Measurements from ENCODE around the gene CEP41. TPM values are rescaled to one million over a fixed set of nuclear protein-coding genes. Genes with fewer than 3 reads are reported as not detected.
"Not testable (repeated sequence)": the region's sequence is repeated elsewhere in the genome, so short reads cannot be mapped to it uniquely, and the experiment has no call there.

Gene CEP41
- total RNA-seq, 1 donor from 2014 or later = 29.3 TPM

DNA sequence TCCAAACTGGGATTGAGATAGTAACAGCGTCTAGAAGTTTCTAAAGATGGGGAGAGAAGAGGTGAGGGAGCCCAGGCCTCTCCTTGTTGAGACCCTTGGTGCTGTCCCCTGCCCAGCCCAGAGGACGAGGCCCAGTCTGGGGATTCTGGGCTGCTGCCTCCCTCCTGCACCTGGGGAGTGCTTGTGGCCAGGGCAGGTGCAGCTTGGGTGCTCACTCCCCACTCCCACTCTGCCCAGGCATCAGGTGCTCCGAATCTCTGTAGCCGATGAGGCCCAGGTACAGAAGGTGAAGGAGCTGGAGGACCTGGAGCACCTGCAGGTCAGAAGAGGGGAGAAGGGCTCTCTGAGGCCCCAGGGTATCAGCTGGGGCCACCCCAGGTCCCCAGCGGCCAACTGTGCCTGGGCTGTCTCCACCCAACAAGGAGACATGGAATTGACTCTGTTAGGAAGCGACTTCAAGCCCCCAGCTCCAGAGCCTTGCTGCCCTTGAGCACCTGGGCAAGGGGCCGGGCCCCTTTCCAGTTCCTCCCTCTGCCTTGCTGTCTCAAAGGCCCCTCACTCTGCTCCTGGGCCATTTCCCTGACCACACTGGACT is 59.9 kb downstream of the CEP41 start:
- H3K27ac Mint-ChIP-seq (ENCODE audit: unreplicated experiment) = no peak overlapping the region
- peaks cover 4% of the 10 kb centered on the region for H3K36me3 Mint-ChIP-seq (ENCODE audit: low read depth)

DNA sequence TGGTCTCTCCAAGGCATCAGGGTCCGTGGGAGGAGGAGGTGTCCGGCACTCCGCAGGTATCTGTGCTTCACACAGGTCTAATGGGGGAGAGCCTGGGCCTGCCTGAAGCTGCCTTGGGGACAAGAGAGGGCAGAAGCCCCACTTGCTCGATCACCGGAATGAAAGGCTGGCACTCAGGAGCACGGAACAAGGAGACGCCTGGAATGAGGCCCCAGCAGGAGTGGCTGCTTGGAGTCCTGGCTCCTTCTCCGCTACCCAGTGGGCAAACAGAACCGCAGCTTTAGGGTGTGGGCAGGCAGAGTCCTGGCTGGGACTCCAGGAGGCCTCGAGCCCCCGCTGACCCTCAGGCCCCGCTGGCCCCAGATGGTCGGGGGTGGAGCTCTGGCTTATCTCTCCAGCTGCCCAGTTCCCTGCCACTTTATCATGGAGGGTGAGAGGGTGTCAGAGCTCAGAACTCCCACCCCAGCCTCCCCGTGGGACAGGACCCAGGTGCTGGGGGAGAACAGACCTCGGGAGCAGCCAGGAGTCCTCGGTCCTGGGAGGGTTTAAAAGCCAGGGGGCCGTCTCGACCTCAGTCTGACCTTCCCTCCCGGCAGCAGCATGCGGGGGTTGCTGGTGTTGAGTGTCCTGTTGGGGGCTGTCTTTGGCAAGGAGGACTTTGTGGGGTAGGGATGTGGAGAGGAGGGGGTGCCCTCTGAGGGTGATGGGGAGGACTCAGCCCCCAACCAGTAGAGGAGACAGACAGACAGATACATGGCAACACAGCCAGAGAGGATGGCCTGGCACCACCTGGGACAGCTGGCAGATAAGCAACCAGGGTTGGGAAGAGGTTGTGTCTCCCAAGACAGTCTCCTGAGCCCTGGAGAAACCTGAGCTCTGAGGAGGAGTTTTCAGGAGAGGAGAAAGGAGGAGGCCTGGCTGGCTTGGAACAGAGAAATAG is 60.6 kb downstream of the CEP41 start, which contains the start of gene CPA1:
Gene CPA1 (plus strand): TSS at position 574 of the 940 bp plus-strand sequence. CDS start 27 bp downstream, at position 601.
- no peak for DNase-seq (ENCODE audit: low read depth, low spot score)
- H3K27me3 Mint-ChIP-seq (ENCODE audit: low read depth) = no peaks in the 10 kb centered on the region
- TF ChIP-seq, protein P1, sequence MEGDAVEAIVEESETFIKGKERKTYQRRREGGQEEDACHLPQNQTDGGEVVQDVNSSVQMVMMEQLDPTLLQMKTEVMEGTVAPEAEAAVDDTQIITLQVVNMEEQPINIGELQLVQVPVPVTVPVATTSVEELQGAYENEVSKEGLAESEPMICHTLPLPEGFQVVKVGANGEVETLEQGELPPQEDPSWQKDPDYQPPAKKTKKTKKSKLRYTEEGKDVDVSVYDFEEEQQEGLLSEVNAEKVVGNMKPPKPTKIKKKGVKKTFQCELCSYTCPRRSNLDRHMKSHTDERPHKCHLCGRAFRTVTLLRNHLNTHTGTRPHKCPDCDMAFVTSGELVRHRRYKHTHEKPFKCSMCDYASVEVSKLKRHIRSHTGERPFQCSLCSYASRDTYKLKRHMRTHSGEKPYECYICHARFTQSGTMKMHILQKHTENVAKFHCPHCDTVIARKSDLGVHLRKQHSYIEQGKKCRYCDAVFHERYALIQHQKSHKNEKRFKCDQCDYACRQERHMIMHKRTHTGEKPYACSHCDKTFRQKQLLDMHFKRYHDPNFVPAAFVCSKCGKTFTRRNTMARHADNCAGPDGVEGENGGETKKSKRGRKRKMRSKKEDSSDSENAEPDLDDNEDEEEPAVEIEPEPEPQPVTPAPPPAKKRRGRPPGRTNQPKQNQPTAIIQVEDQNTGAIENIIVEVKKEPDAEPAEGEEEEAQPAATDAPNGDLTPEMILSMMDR (conservative IDR thresholded peaks at IDR 0.05) = no peak
- H3K9me3 Mint-ChIP-seq = peaks cover 5% of the 10 kb centered on the region
- H3K4me3 Mint-ChIP-seq = no peak within 1 kb of the TSS
- H3K4me1 Mint-ChIP-seq = peaks cover 19% of the 10 kb centered on the region
- H3K36me3 Mint-ChIP-seq (ENCODE audit: low read depth) = peaks cover 4% of the 10 kb centered on the region
- H3K27ac Mint-ChIP-seq (ENCODE audit: unreplicated experiment) = peak within 1 kb of the TSS; percentile 68

More for the DNA sequence above, 59.9 kb downstream of the CEP41 start:
- TF ChIP-seq, protein P1 (conservative IDR thresholded peaks at IDR 0.05) = no peak
- DNase-seq (ENCODE audit: low read depth, low spot score) = no peak
- no peaks in the 10 kb centered on the region for H3K27me3 Mint-ChIP-seq (ENCODE audit: low read depth)
- H3K4me3 Mint-ChIP-seq = no peak overlapping the region
- H3K4me1 Mint-ChIP-seq = peaks cover 19% of the 10 kb centered on the region
- H3K9me3 Mint-ChIP-seq = peaks cover 5% of the 10 kb centered on the region

DNA sequence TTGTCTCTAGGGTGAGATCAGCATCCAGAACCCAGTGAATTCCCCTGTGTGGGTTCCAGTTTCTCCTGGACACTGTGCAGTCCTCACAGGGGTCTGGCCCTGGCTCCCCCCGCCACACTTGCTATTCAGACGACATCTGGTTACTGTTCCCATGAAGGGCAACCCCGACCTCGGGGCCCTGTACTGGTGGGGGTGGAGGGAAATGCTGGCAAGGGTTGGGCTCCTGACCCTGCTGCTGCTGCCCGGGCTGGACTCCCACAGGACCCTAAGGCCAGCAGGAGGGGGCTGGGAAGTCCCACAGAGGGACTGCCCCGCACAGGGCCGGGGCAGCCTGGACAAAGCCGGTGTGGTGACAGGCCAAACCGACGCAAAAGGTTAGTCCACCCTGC is 61.3 kb downstream of the CEP41 start:
- Mint-ChIP-seq H3K27me3 (ENCODE audit: low read depth) (no peaks in the 10 kb centered on the region), H3K4me1 (peaks cover 19% of the 10 kb centered on the region), H3K9me3 (peaks cover 5% of the 10 kb centered on the region), H3K4me3 (no peak overlapping the region), H3K36me3 (ENCODE audit: low read depth) (peaks cover 4% of the 10 kb centered on the region), H3K27ac (ENCODE audit: unreplicated experiment) (no peak overlapping the region)
- no peak for DNase-seq (ENCODE audit: low read depth, low spot score)
- TF ChIP-seq, protein P1 (conservative IDR thresholded peaks at IDR 0.05) = no peak

DNA sequence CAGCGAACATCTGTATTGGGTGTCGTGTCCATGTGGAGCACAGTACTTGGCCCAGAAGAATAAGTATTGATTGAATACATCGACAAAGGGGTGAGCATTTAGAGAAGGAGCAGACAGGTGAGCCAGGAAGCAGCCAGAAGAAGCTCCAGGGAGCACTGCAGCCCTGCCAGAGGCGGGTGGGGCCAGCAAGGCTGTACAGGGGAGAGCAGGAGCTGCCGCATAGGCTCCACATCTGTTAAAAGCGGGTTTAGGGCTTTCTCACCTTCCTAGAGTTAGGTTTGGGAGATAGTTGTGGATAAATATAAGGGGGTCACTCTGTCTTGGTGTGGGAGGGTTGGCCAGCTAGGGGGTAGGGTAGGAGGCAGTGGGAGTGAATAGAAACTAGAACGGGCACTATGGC is 61.8 kb downstream of the CEP41 start:
- Mint-ChIP-seq H3K4me1 (peaks cover 23% of the 10 kb centered on the region), H3K36me3 (ENCODE audit: low read depth) (peaks cover 4% of the 10 kb centered on the region), H3K27me3 (ENCODE audit: low read depth) (no peaks in the 10 kb centered on the region), H3K9me3 (peaks cover 5% of the 10 kb centered on the region), H3K27ac (ENCODE audit: unreplicated experiment) (peak overlapping the region; percentile 73), H3K4me3 (no peak overlapping the region)
- no peak for DNase-seq (ENCODE audit: low read depth, low spot score)
- TF ChIP-seq, protein P1 (conservative IDR thresholded peaks at IDR 0.05) = no peak

DNA sequence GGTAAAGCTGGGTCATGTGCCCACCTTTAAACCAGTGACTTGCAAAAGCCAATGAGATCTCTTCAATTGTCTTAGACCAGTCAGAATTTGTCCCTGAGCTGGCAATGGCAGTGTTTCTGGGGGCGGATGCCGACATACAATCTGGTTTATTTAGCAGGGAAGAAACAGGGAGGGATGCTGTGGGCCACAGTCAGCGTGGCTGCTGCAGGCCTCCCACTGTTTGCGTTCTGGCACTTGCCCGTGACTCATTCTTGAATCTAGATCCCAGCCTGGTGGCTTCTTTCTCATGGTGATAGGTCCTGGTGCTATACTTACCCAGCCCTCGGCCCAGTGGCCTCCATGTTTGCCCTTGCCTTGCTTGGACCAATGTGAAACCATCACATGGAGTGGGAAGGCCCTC is 63.6 kb downstream of the CEP41 start:
- TF ChIP-seq, protein P1 (conservative IDR thresholded peaks at IDR 0.05) = no peak
- DNase-seq (ENCODE audit: low read depth, low spot score) = no peak
- Mint-ChIP-seq H3K4me1 (peaks cover 39% of the 10 kb centered on the region), H3K4me3 (no peak overlapping the region), H3K27me3 (ENCODE audit: low read depth) (no peaks in the 10 kb centered on the region), H3K36me3 (ENCODE audit: low read depth) (peaks cover 4% of the 10 kb centered on the region), H3K9me3 (peaks cover 5% of the 10 kb centered on the region), H3K27ac (ENCODE audit: unreplicated experiment) (no peak overlapping the region)

DNA sequence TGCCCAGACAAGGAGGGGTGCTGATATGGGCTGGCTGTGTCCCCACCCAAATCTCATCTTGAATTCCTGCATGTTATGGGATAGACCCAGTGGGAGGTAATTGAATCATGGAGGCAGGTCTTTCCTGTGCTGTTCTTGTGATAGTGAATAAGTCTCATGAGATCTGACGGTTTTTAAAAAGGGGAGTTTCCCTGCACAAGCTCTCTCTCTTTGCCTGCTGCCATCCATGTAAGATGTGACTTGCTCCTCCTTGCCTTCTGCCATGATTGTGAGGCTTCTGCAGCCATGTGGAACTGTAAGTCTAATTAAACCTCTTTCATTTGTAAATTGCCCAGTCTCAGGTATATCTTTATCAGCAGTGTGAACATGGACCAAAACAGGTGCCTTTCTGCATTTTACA is 64.4 kb downstream of the CEP41 start:
- not testable (repeated sequence) for H3K36me3 Mint-ChIP-seq (ENCODE audit: low read depth); H3K4me3 Mint-ChIP-seq; DNase-seq (ENCODE audit: low read depth, low spot score); H3K9me3 Mint-ChIP-seq; H3K27me3 Mint-ChIP-seq (ENCODE audit: low read depth); H3K27ac Mint-ChIP-seq (ENCODE audit: unreplicated experiment)
- peaks cover 44% of the 10 kb centered on the region for H3K4me1 Mint-ChIP-seq

Data from neural crest cell (in vitro differentiated cells).